ENCODE measurements around the gene FAM98C.
"Not testable (repeated sequence)": the region's sequence is repeated elsewhere in the genome, so short reads cannot be mapped to it uniquely, and the experiment has no call there.

FAM98C gene

GRCh38 chr19:38427035-38427677 lies 24.3 kb downstream of the FAM98C start:
- not testable (repeated sequence) for DNase-seq (ENCODE audit: low read depth)

GRCh38 chr19:38429055-38429810 lies 26.3 kb downstream of the FAM98C start:
- DNase-seq (ENCODE audit: low read depth): no peak

DNA sequence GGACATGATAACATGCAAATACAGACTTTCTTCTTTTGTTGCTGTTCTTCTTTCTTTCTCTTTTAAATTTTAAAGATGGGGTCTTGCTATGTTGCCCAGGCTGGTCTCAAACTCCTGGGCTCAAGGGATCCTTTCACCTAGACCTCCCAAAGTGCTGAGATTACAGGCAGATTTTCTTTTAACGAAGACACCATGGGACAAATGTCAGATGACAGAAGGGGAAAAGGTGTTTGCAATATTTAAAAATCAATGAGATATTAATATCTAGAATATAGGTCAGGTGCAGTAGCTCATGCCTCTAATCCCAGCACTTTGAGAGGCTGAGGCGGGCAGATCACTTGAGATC lies 26.9 kb downstream of the FAM98C start:
- no peak for DNase-seq (ENCODE audit: low read depth)

DNA sequence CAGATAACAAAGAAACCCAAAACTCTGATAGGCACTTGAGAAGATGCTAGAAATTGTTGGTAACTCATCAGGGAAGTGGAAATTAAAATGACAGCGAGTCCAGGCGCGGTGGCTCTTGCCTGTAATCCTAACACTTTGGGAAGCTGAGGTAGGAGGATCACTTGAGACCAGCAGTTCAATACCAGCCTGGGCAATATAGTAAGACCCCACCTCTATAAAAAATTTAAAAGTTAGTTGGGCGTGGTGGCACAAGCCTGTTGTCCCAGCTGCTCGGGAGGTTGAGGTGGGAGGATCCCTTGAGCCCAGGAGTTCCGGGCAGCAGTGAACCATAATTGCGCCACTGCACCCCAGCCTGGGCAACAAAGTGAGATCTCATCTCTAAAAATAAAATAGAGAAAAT lies 28.0 kb downstream of the FAM98C start:
- DNase-seq (ENCODE audit: low read depth): no peak

DNA sequence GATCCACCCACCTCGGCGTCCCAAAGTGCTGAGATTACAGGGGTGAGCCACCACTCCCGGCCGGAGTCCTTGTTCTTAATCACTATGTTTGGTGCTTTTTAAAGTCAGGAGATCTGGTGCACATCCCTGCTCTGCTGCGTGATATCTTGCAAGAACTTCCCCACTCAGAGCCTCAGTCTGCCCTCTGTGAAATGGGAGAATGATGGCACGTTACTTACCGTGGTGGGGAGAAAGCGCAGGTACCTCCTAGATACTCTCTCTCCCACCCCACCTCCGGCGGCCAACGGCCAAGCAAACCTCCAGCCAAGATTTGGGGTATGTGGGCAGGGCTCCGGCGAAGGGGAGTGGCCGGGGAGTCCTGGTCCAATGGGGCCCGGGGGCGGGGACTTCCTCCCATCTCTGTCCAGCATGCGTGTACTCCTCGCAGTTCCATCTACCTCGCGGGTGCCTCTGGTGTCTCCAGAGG lies 30.4 kb downstream of the FAM98C start, which contains the start of gene RYR1:
Gene RYR1 (plus strand): TSS at position 424 of the 466 bp plus-strand sequence. CDS start 139 bp downstream, outside the sequence.
- DNase-seq (ENCODE audit: low read depth): no peak

GRCh38 chr19:38434549-38435051 lies 31.7 kb downstream of the FAM98C start:
- DNase-seq (ENCODE audit: low read depth): no peak

- no peak for DNase-seq (ENCODE audit: low read depth)
Measured at GRCh38 chr19:38437295-38437694, 34.4 kb downstream of the FAM98C start.

DNA sequence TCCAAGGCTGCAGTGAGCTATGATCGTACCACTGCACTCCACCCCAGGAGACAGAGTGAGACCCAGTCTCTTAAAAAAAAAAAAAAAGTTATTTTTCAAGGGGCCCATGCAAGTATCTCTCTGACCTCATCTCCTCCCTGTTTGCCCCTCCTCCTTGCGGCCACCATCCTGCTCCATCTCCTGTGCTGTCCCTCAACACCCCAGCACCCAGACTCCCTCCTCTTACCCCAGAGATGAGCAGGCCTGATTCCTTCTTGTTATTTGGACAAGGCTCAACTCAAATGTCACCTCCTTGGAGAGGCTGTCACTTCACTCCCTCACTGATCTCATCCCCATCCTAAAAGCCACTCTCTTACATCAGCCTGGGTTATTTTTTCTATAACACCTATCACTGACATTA lies 35.0 kb downstream of the FAM98C start:
- DNase-seq (ENCODE audit: low read depth): no peak

- no peak for DNase-seq (ENCODE audit: low read depth)
Measured at GRCh38 chr19:38440592-38440991, 37.7 kb downstream of the FAM98C start.

- no peak for DNase-seq (ENCODE audit: low read depth)
Measured at GRCh38 chr19:38441657-38442348, 38.9 kb downstream of the FAM98C start.

DNA sequence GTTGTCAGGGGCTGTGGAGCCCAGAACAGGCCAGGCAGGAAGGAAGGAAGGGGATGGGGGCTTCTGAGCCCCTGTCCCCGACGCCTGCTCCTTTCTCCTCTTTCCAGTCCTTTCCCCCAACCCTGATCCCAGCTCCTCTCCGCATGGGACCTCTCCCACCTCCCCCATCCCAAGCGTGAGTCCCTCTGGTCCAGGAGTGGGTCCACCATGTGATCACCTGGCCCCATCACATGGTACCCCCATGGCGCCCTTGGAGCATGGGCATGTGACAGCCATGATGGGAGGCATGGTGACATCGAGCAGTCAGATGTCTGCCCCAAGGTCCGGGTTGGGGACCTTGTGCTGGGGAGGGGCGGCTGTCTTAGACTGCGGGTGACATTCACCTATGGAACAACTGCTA lies 39.8 kb downstream of the FAM98C start:
- DNase-seq (ENCODE audit: low read depth): no peak

DNA sequence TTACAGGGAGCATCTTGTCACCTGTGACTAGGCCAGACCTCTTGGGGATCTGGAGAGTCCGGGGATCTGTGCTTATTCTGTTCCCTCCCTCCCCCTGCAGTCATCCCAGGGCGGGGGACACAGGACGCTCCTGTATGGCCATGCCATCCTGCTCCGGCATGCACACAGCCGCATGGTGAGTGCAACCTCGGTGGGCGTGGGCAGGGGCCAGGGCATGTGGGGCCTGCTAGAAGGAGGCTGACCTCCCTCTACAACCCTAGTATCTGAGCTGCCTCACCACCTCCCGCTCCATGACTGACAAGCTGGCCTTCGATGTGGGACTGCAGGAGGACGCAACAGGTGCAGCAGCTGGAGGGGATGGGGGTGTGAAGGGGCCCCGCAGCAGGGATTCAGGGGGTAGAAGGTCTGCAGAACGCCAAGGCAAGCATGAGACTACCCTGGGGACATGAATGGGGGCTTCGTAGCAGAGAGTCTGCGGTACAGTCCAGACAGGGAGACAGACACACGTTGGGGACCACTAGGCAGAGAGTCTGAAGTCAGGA lies 40.6 kb downstream of the FAM98C start:
- DNase-seq (ENCODE audit: low read depth): no peak

DNA sequence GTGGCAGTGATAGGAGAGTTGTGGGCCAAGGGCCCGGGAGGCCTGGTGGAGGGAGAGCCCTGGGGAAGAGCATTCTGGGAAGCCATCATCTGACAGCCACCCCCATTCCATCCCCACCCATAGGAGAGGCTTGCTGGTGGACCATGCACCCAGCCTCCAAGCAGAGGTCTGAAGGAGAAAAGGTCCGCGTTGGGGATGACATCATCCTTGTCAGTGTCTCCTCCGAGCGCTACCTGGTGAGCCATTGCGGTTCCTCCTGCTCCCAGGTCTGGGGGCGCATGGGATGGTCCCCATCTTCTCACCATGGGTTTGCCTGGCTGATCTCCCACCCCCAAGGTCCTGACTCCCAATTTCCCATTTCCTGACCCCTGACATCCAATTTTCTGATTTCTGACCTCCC lies 41.1 kb downstream of the FAM98C start:
- DNase-seq (ENCODE audit: low read depth): no peak

- DNase-seq (ENCODE audit: low read depth): no peak
Measured at GRCh38 chr19:38445362-38445761, 42.5 kb downstream of the FAM98C start.

DNA sequence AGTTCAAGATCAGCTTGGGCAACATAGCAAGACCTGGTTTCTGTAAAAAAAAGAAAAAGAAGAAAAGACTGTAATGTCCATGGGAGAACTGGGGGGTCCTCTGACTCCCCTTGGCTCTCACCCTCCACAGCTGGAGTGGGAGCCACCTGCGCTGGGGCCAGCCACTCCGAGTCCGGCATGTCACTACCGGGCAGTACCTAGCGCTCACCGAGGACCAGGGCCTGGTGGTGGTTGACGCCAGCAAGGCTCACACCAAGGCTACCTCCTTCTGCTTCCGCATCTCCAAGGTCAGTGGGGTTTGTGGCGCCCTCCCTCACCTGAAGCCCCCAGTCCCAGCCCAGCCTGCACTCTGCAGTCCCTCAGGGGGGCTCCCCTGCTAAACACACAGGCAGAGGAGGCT lies 45.3 kb downstream of the FAM98C start:
- DNase-seq (ENCODE audit: low read depth): no peak

DNA sequence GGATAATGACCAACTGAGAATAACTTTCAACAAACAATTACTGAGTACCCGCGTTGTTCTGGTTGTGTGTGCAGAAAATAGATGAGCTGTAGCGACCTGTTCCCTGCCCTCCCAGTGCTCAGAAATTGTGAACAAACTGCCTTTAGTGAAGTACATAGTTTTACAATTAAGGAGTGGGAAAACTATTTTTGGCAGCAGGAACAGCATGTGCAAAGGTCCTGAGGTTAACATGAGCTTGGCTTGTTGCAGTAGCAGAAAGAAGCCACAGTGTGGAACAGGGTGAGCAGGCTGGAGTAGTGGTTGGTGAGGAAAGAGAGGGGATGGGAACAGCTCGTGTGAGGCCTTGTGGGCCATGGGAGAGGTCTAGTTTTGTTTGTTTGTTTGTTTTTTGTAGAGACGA lies 46.6 kb downstream of the FAM98C start:
- no peak for DNase-seq (ENCODE audit: low read depth)

DNA sequence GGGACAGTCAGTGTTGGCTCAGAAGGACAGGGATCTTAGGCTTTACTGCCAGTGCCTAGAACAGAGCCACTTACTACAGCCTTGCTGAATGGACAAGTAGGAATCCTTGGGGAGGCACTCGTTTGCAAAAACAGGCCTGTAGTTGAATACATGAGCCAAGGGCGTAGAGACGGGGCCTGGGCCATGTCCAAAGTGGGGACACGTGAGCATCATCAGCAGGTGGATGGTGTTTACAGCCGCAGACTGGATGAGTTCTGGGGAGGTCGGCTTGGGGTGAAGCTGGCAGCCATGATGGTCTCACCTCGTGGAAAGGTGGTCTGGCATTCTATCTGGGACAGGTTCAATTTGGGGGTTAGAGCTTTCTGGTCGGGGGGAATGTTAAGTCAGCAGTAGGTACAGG lies 48.1 kb downstream of the FAM98C start:
- DNase-seq (ENCODE audit: low read depth): no peak

DNA sequence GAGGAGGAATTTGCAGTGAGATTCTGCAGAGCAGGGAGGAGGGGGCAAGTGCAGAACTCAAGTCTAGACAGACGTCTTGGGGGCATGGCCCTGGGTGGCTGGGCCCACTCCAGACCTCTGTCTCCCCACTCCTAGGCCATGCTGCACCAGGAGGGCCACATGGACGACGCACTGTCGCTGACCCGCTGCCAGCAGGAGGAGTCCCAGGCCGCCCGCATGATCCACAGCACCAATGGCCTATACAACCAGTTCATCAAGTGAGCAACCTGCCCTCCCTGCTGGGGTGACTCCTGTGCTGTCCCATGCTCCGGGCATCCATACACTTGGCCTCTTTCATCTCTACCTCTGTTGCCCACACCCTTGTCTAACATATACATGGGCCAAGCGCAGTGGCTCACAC lies 48.7 kb downstream of the FAM98C start:
- DNase-seq (ENCODE audit: low read depth): no peak

DNA sequence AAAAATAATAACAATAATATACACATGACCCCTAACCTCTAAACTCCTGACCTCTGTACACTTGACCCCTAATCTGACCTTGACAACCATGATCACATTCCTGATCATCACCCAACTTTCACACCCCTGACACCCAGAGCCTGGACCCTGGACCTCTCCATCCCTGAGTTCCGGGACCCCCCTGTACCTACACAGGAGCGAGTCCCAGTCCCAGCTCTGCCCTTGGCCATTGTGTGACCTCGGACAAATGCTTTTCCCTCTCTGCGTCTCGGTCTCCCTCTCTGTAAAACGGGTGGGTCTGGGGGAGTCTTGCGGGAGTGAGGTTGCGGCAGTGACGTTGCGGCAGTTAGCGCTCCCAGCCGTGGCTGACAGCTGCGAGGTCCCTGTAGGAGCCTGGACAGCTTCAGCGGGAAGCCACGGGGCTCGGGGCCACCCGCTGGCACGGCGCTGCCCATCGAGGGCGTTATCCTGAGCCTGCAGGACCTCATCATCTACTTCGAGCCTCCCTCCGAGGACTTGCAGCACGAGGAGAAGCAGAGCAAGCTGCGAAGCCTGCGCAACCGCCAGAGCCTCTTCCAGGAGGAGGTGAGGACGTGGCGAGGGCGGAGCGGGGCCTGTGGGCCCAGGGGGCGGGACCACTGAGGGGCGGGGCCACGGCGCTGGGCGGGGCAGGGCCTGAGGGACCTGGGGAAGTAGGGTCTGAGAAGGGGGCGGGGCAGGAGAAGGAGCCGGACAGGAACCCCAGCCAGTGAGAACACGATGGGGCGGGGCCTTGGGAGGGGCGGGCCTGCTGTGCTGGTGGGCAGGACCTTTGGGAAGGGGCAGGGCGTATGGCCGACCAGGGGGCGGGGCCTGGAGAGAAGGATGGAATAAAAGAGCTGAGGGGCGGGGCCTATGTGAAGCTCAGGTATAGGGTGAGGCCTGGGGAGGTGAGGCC lies 49.8 kb downstream of the FAM98C start:
- DNase-seq (ENCODE audit: low read depth): no peak

DNA sequence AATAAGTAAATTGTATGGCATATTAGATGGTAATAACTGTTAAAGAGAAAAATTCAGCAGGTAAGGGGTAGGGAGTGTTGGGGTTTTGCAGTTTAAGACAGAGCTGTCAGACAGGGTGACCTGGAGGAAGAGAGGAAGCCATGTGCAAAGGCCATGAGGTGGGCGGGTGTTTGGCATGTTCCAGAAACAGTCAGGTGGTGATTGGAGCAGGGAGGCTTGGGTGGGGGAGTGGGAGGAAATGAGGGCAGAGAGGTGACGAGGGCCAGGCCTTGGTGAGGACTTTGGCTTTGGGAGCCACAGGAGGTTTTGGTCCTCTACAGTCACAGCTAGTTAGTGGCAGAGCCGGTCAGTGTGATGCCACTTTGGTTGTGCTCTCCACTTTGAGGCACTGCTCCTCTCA lies 50.7 kb downstream of the FAM98C start:
- DNase-seq (ENCODE audit: low read depth): no peak

DNA sequence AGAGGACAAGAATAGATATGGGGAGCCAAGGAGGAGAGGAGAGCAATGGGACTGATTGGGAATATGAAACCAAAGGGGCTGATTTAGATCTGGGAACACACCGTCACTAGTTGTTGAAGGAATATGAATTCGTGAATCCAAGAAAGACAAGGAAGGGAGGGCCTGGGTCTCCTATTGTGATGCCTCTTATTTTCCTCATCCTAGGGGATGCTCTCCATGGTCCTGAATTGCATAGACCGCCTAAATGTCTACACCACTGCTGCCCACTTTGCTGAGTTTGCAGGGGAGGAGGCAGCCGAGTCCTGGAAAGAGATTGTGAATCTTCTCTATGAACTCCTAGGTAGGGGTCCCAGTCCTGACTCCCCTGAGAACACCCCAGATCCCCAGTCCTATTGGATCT lies 52.1 kb downstream of the FAM98C start:
- DNase-seq (ENCODE audit: low read depth): no peak

DNA sequence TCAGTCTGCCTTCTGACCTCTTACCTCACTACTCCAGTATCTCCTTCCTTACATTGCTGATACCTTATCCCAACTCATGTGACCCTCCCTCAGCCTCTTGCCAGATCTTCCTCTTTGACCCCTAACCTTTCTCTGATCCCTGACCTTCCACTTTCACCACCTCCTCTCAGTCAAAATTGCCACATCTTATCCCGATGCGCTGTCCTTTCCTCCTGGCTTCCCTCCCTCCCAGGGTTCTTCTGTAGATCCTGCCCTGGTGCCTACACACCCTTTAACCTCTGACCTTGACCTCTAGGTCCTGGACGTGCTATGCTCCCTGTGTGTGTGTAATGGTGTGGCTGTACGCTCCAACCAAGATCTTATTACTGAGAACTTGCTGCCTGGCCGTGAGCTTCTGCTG lies 54.3 kb downstream of the FAM98C start:
- DNase-seq (ENCODE audit: low read depth): no peak

All from stromal cell of bone marrow (primary cell).